ENCODE measurements around the gene RAP1GAP2.

GRCh38 chr17:2796164-2797125, at the start of gene RAP1GAP2:
- TF ChIP-seq CTCF (IDR thresholded peaks at IDR 0.05) (no peak), POLR2A (IDR thresholded peaks at IDR 0.05) (no peak)

Data from heart left ventricle (tissue), 13 donors.